MCF 10A (cell line): ENCODE measurements around the gene PRM2. TPM values are rescaled to one million over a fixed set of nuclear protein-coding genes. Genes with fewer than 3 reads are reported as not detected.

Source experiments
- BruUV-seq: library from RNA; stranded (reverse); fragments of 400-500 nt; replicated peaks from 2 replicates; lab custom pipeline; 2021; lab: Mats Ljungman, UMichigan
- CTCF ChIA-PET: fragments of 300-600 bp; sonication (Branson Sonifier 250); formaldehyde crosslinking; extraction: SDS; loops from one replicate; lab custom pipeline; 2021; ENCODE audit warnings: antibody characterized with exemption, inconsistent platforms; lab: Yijun Ruan, JAX
- POLR2A ChIA-PET: fragments of 300-600, 350-650 bp; sonication (Branson Sonifier 250); formaldehyde crosslinking; extraction: SDS; loops from one replicate; lab custom pipeline; 2020; ENCODE audit warnings: antibody characterized with exemption, inconsistent platforms; lab: Yijun Ruan, JAX
- DNase-seq: peaks from one replicate; pipeline ENCODE4 v3.0.0-alpha.2; 2018; ENCODE audit not compliant: unreplicated experiment
- H3K27ac Mint-ChIP-seq: one replicate; pipeline ENCODE4 v1.8.0; 2022; ENCODE audit warnings: mild to moderate bottlenecking, low read depth, mixed read lengths; ENCODE audit not compliant: unreplicated experiment
- H3K27me3 Mint-ChIP-seq: one replicate; pipeline ENCODE4 v1.8.0; 2022; ENCODE audit warnings: mixed read lengths; ENCODE audit not compliant: insufficient read depth, unreplicated experiment
- H3K36me3 Mint-ChIP-seq: one replicate; pipeline ENCODE4 v1.8.0; 2022; ENCODE audit warnings: mild to moderate bottlenecking, moderate library complexity, mixed read lengths; ENCODE audit not compliant: insufficient read depth, unreplicated experiment
- H3K4me1 Mint-ChIP-seq: one replicate; pipeline ENCODE4 v1.8.0; 2022; ENCODE audit warnings: mixed read lengths; ENCODE audit not compliant: insufficient read depth, unreplicated experiment
- H3K4me3 Mint-ChIP-seq: one replicate; pipeline ENCODE4 v1.8.0; 2022; ENCODE audit warnings: mild to moderate bottlenecking, moderate library complexity, mixed read lengths; ENCODE audit not compliant: unreplicated experiment
- H3K9me3 Mint-ChIP-seq: one replicate; pipeline ENCODE4 v1.8.0; 2022; ENCODE audit warnings: mixed read lengths; ENCODE audit not compliant: unreplicated experiment
- CTCF ChIP-seq: fragments of 200-600 bp; IDR thresholded peaks from one replicate; pipeline ENCODE4 v1.8.0; 2022; ENCODE audit warnings: antibody characterized with exemption, mild to moderate bottlenecking; ENCODE audit not compliant: unreplicated experiment
- intact Hi-C: fragments of 100-400 bp; cut with micrococcal nuclease; formaldehyde crosslinking; loops from 2 replicates; pipeline ENCODE4 v1.14.1; 2022
- microRNA-seq: library from miRNA; unstranded; fragments of <30 nt; microRNA quantifications from one replicate; pipeline ENCODE4 v1.2.0, GENCODE V29; 2022
- total RNA-seq: library from RNA; stranded (reverse); gene quantifications from 2 replicates; pipeline ENCODE4 v1.2.3, GENCODE V29; 2022

PRM2 gene
- total RNA-seq, 1 experiment from 2014 or later = not detected

- CTCF ChIA-PET = interaction anchor here (0.6 to 1.0 kb wide), 2 partner anchors 10 to 16 kb away, joined by 3 to 4 read pairs; no protein-coding TSS in a partner anchor
- intact Hi-C loops = no loop called here
- peaks cover 4% of the 10 kb centered on the region for H3K36me3 Mint-ChIP-seq
- BruUV-seq = no TSS peak
- H3K27me3 Mint-ChIP-seq = peaks cover 9% of the 10 kb centered on the region
- peaks cover 9% of the 10 kb centered on the region for H3K4me1 Mint-ChIP-seq
- H3K27ac Mint-ChIP-seq = no peak overlapping the region
- H3K4me3 Mint-ChIP-seq = no peak overlapping the region
- H3K9me3 Mint-ChIP-seq = no peaks in the 10 kb centered on the region
- POLR2A ChIA-PET = no interaction called here
- no peak for DNase-seq
- TF ChIP-seq CTCF = no peak
Measured at GRCh38 chr16:11225677-11226549, 50.4 kb downstream of the PRM2 start.

Small RNA genes within 50 kb of the gene (microRNA-seq; reads per million reads assigned to microRNA genes)
- not detected for gene MIR548H2

Other genes starting within 250 kb of the PRM2 start
- 1.4 and 1.6 TPM in 2 replicates for gene SOCS1, start 20.3 kb downstream of the PRM2 start, total RNA-seq
- not detected in 2 replicates for gene TNP2, start 7.2 kb downstream of the PRM2 start, total RNA-seq
- not detected in 2 replicates for gene PRM3, start 2.9 kb downstream of the PRM2 start, total RNA-seq
- not detected in 2 replicates for gene PRM1, start 4.8 kb upstream of the PRM2 start, total RNA-seq
- 5.8 and 6.6 TPM in 2 replicates for gene RMI2, start 69.0 kb upstream of the PRM2 start, total RNA-seq